Testis (tissue), 3 donors: ENCODE data around the gene ZSCAN5C. TPM values are rescaled to one million over a fixed set of nuclear protein-coding genes. Genes with fewer than 3 reads are reported as not detected.
"Not testable (repeated sequence)": the region's sequence is repeated elsewhere in the genome, so short reads cannot be mapped to it uniquely, and the experiment has no call there.

Experiments used
- DNase-seq: peaks from one replicate; pipeline ENCODE4 v3.0.0-alpha.2; 2019
- H3K27ac ChIP-seq, 2 donors: fragments of 200-600 bp; sonication (generic); one replicate each; pipeline ENCODE4 v1.5.1; 2019
- H3K27me3 ChIP-seq: fragments of 200-600 bp; sonication (generic); one replicate; pipeline ENCODE4 v1.5.1; 2019
- H3K36me3 ChIP-seq: fragments of 200-600 bp; sonication (generic); one replicate; pipeline ENCODE4 v1.5.1; 2017; ENCODE audit warnings: low read depth; ENCODE audit errors: missing control alignments
- H3K4me1 ChIP-seq: fragments of 200-600 bp; sonication (generic); one replicate; pipeline ENCODE4 v1.5.1; 2019
- H3K4me3 ChIP-seq, 2 donors: fragments of 200-600 bp; sonication (generic); one replicate each; pipeline ENCODE4 v1.5.1; 2017 to 2019
- H3K9me3 ChIP-seq: fragments of 200-600 bp; sonication (generic); one replicate; pipeline ENCODE4 v1.5.1; 2017
- POLR2A ChIP-seq: fragments of 450-650 bp; IDR thresholded peaks from one replicate; pipeline ENCODE4 v1.6.1; 2017; ENCODE audit warnings: antibody characterized with exemption, mild to moderate bottlenecking, moderate library complexity
- WGBS, 2 donors: methylation state at CpG; one replicate each; pipeline ENCODE4 v1.1.5; 2018; 5-methylcytosine and 5-hydroxymethylcytosine counted together
- intact Hi-C: fragments of 100-400 bp; cut with DNase I; formaldehyde crosslinking; loops from one replicate; pipeline ENCODE4 v1.15.1; 2023; ENCODE audit warnings: low total_unique reads
- polyA plus RNA-seq: library from polyadenylated mRNA; stranded (reverse); fragments of 350-450 nt; fragmentation: Illumina TruSeq; extraction: RNeasy Lipid Tissue Mini Kit (QIAGEN cat#74804); gene quantifications from one replicate; pipeline ENCODE4 v1.2.3, GENCODE V29; 2014; ENCODE audit warnings: low read depth, low replicate concordance; ENCODE audit not compliant: insufficient read depth
- total RNA-seq, 2 donors: library from RNA; depleted of rRNA; stranded (reverse); fragments of >200 nt; gene quantifications; one replicate each; pipeline ENCODE4 v1.2.3, GENCODE V29; 2016
- TF ChIP-seq, protein P1 (sequence below), 3 experiments: fragments of 450-650 bp in 2 of 3; fragments of 200-600 bp in 1 of 3; sonication (generic) in 1 of 3; IDR thresholded peaks; one replicate each; pipeline ENCODE4 v1.5.1; 2016 to 2019; ENCODE audit warnings: antibody characterized with exemption in 3 of 3, mild to moderate bottlenecking in 2 of 3, moderate library complexity in 1 of 3

The ZSCAN5C gene
- total and polyA plus RNA-seq, 3 donors from 2014 or later, result 0.19 to 0.31 TPM; not detected in 1

DNA sequence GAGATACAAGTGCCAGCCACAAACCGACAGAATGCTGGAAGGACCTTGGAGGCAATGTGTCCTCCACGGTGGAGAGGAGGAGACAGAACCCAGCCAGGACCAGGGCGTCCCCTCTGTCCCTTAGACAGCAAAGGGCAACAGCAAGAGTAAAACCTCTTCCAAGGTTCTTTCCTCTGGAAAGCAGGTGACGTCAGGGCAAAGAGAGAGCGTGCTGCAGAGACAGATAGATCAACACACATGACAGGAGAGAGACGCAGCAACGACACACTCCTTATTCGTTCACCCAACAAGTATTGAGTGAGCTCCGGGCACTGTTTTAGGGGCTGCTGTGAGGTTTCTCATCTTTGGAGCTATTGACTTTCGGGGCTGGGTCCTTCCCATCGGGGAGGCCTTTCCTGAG, 27.5 kb upstream of the ZSCAN5C start:
- intact Hi-C loops, result loop anchor here (5.0 kb wide), 1 partner anchor 87 kb away; no protein-coding TSS in a partner anchor
- H3K36me3 ChIP-seq, result no peaks in the 10 kb centered on the region
- H3K4me1 ChIP-seq, result no peaks in the 10 kb centered on the region
- no peak for DNase-seq
- WGBS, 2 donors, result 58 to 63% methylated on average over 11 of the region's 11 CpGs
- no peak overlapping the region for H3K27ac ChIP-seq
- TF ChIP-seq POLR2A, result no peak
- TF ChIP-seq, protein P1, sequence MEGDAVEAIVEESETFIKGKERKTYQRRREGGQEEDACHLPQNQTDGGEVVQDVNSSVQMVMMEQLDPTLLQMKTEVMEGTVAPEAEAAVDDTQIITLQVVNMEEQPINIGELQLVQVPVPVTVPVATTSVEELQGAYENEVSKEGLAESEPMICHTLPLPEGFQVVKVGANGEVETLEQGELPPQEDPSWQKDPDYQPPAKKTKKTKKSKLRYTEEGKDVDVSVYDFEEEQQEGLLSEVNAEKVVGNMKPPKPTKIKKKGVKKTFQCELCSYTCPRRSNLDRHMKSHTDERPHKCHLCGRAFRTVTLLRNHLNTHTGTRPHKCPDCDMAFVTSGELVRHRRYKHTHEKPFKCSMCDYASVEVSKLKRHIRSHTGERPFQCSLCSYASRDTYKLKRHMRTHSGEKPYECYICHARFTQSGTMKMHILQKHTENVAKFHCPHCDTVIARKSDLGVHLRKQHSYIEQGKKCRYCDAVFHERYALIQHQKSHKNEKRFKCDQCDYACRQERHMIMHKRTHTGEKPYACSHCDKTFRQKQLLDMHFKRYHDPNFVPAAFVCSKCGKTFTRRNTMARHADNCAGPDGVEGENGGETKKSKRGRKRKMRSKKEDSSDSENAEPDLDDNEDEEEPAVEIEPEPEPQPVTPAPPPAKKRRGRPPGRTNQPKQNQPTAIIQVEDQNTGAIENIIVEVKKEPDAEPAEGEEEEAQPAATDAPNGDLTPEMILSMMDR (IDR thresholded peaks at IDR 0.05), result no peak
- no peaks in the 10 kb centered on the region for H3K27me3 ChIP-seq
- H3K4me3 ChIP-seq, result no peak overlapping the region
- no peaks in the 10 kb centered on the region for H3K9me3 ChIP-seq

DNA sequence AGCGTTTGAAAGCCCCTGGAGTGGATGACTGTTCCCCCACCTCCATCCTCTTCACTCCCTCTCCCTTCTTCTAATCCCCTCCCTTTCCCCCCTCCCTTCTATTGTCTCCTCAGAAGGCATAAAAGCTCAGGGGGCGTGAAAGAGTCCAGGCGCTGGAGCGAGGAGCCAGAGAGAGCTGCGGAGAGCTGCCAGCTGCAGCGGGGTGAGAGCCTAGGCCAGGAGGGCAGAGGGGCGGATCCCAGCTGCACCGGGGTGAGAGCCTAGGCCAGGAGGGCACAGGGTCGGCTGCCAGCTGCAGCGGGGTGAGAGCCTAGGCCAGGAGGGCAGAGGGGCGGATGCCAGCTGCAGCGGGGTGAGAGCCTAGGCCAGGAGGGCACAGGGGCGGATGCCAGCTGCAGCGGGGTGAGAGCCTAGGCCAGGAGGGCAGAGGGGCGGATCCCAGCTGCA, 26.2 kb upstream of the ZSCAN5C start, which contains the start of gene GALP:
Gene GALP, plus strand, starts transcription at position 148 of the 447 bp plus-strand sequence. CDS start 1,101 bp downstream, outside the sequence.
- H3K4me1 ChIP-seq, H3K27ac ChIP-seq, H3K36me3 ChIP-seq, intact Hi-C loops, H3K27me3 ChIP-seq, H3K4me3 ChIP-seq, DNase-seq, H3K9me3 ChIP-seq: not testable (repeated sequence)
- 45 to 50% methylated on average over 6 to 14 of the region's 15 CpGs for WGBS, 2 donors

DNA sequence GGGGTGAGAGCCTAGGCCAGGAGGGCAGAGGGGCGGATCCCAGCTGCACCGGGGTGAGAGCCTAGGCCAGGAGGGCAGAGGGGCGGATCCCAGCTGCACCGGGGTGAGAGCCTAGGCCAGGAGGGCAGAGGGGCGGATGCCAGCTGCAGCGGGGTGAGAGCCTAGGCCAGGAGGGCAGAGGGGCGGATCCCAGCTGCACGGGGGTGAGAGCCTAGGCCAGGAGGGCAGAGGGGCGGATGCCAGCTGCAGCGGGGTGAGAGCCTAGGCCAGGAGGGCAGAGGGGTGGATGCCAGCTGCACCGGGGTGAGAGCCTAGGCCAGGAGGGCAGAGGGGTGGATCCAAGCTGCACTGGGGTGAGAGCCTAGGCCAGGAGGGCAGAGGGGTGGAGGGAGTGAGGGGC, 25.8 kb upstream of the ZSCAN5C start:
- H3K4me3 ChIP-seq, H3K4me1 ChIP-seq, intact Hi-C loops, DNase-seq, H3K27me3 ChIP-seq, H3K9me3 ChIP-seq, H3K27ac ChIP-seq, H3K36me3 ChIP-seq: not testable (repeated sequence)
- WGBS, 2 donors, result 62% methylated on average over 11 of the region's 11 CpGs; no CpG with 5 or more reads in 1 of the 2 donors

DNA sequence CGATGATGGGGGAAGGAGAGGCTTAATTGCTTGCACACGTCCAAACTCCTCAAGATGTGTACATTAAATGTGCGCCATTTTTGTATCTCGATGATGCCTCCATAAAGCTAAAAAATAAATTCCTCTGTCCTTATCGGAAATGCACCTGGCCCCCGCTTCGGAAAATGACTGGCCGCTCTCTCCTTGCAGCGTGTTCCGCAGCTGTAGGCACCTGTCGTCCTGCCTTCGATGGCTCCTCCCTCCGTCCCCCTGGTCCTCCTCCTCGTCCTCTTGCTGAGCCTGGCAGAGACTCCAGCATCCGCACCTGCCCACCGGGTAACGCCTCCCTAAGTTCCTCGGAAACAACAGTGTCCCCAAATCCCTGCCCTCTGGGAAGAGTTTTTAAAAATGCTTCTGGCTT, 25.2 kb upstream of the ZSCAN5C start:
- Histone ChIP-seq H3K27me3 (no peaks in the 10 kb centered on the region), H3K36me3 (no peaks in the 10 kb centered on the region), H3K27ac (no peak overlapping the region), H3K9me3 (no peaks in the 10 kb centered on the region), H3K4me3 (no peak overlapping the region), H3K4me1 (no peaks in the 10 kb centered on the region)
- TF ChIP-seq, protein P1 (IDR thresholded peaks at IDR 0.05), result no peak
- no peak for TF ChIP-seq POLR2A
- 72 to 79% methylated on average over 18 of the region's 18 CpGs for WGBS, 2 donors
- no peak for DNase-seq
- intact Hi-C loops, result no loop called here

DNA sequence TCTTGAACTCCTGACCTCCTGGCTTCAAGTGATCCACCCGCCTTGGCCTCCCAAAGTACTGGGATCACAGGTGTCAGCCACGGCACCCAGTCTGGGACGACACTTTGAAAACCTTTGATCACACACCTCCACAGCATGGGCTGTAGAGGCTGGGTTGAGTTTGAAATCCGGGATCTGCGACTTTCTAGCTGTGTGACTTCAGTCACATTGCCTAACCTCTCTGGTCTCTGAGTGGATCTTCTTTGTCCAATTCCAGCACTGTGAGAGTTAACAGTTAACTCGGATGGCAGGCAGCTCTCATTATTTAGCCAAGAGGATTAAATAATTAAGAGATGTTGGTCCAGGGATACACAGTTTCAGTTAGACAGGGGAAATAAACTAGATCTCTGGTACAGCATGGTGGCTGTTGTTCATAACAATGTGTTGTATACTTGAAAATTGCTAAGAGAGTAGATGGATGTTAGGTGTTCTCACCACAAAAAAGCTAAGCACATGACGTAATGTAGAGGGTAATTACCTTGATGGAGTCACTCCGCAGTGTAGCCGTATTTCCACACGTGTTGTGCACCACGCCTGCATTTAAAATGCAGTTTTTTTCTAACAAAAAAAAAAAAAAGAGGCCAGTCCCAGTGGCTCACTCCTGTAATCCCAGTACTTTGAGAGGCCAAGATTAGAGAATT, 24.4 kb upstream of the ZSCAN5C start:
- Histone ChIP-seq H3K4me3 (no peak overlapping the region), H3K27me3 (no peaks in the 10 kb centered on the region), H3K4me1 (no peaks in the 10 kb centered on the region), H3K9me3 (no peaks in the 10 kb centered on the region), H3K36me3 (no peaks in the 10 kb centered on the region), H3K27ac (no peak overlapping the region)
- no peak for DNase-seq
- WGBS, 2 donors, result 57 to 68% methylated on average over 11 of the region's 11 CpGs
- TF ChIP-seq, protein P1 (IDR thresholded peaks at IDR 0.05), result no peak
- TF ChIP-seq POLR2A, result no peak
- intact Hi-C loops, result no loop called here

DNA sequence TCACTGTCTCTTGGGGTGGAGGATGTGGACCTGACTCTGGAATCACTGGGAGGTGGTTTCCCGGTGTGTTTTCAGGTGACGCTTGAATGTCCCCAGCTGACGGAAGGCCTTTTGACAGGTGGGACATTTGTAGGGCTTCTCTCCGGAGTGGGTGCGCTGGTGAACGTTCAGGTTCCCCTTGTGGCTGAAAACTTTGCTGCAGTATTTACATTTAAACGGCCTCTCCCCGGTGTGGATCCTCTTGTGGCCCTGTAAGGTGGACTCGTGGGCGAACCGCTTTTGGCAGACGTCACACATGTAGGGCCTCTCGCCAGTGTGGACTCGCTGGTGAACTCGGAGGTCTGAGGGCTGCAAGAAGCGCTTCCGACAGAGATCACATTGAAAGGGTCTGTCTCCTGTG, 12.3 kb upstream of the ZSCAN5C start:
- Histone ChIP-seq H3K36me3 (no peaks in the 10 kb centered on the region), H3K27ac (no peak overlapping the region), H3K4me1 (no peaks in the 10 kb centered on the region), H3K4me3 (no peak overlapping the region), H3K27me3 (no peaks in the 10 kb centered on the region), H3K9me3 (no peaks in the 10 kb centered on the region)
- intact Hi-C loops, result no loop called here
- DNase-seq, result no peak
- WGBS, 2 donors, result 74 to 79% methylated on average over 17 of the region's 17 CpGs
- TF ChIP-seq, protein P1 (IDR thresholded peaks at IDR 0.05), result no peak
- TF ChIP-seq POLR2A, result no peak
